Ovary (tissue), 9 donors: Measurements from ENCODE around the gene GNAS. TPM values are rescaled to one million over a fixed set of nuclear protein-coding genes. Genes with fewer than 3 reads are reported as not detected.
A peak's percentile ranks its signal among the peaks of the same experiment; 100 is the strongest.

Source experiments
- DNase-seq, 5 donors: peaks; one replicate each; pipeline ENCODE4 v3.0.0-alpha.2; 2019 to 2020
- H3K27ac ChIP-seq, 2 donors: fragments of 200-600 bp; one replicate each; pipeline versions ENCODE4 v1.5.1 to v1.8.0; 2019 to 2022
- H3K27me3 ChIP-seq: fragments of 200-600 bp; one replicate; pipeline ENCODE4 v1.8.0; 2022
- H3K36me3 ChIP-seq: fragments of 200-600 bp; sonication (generic); one replicate; pipeline ENCODE4 v1.5.1; 2019
- H3K4me1 ChIP-seq: one replicate; pipeline ENCODE4 v1.8.1; 2013; ENCODE audit warnings: mild to moderate bottlenecking, moderate library complexity; ENCODE audit not compliant: insufficient read depth
- H3K4me3 ChIP-seq: fragments of 200-600 bp; sonication (generic); one replicate; pipeline ENCODE4 v1.5.1; 2017
- H3K9me3 ChIP-seq, 2 donors: fragments of 200-600 bp in 1 of 2; sonication (generic) in 1 of 2; one replicate each; pipeline versions ENCODE4 v1.5.1 to v1.8.1; 2013 to 2019; ENCODE audit warnings: mild to moderate bottlenecking in 1 of 2, moderate library complexity in 1 of 2
- CTCF ChIP-seq, 3 donors: fragments of 450-650 bp in 2 of 3; fragments of 200-600 bp in 1 of 3; IDR thresholded peaks; one replicate each; pipeline versions ENCODE4 v1.5.1 to v1.8.0; 2016 to 2022; ENCODE audit warnings: antibody characterized with exemption in 3 of 3, mild to moderate bottlenecking in 1 of 3
- EP300 ChIP-seq: sonication (generic); formaldehyde crosslinking; IDR thresholded peaks from one replicate; pipeline ENCODE4 v1.6.1; 2017; ENCODE audit warnings: antibody characterized with exemption
- POLR2A ChIP-seq: fragments of 450-650 bp; IDR thresholded peaks from one replicate; pipeline ENCODE4 v1.6.1; 2017; ENCODE audit warnings: antibody characterized with exemption, mild to moderate bottlenecking, moderate library complexity
- WGBS, 3 donors: extraction: QIAGEN DNeasy Blood & Tissue Kit in 1 of 3; methylation state at CpG; one replicate each; pipeline versions ENCODE4 v1.1.5 to v1.1.7; 2013 to 2017; 5-methylcytosine and 5-hydroxymethylcytosine counted together
- intact Hi-C, 4 donors: fragments of 100-400 bp; cut with DNase I; formaldehyde crosslinking; loops; one replicate each; pipeline versions ENCODE4 v1.11.0 to v1.15.1; 2022 to 2023
- polyA plus RNA-seq, 2 donors: library from polyadenylated mRNA; stranded (reverse); fragments of 200-250 nt in 1 of 2; fragments of 350-450 nt in 1 of 2; fragmentation: Illumina TruSeq in 1 of 2; extraction: RNeasy Lipid Tissue Mini Kit (QIAGEN cat#74804) in 1 of 2; gene quantifications; one replicate each; pipeline ENCODE4 v1.2.3, GENCODE V29; 2013 to 2014
- total RNA-seq, 7 donors: library from RNA; depleted of rRNA in 2 of 7; stranded (reverse); fragments of >200 nt in 2 of 7; fragmentation: NEBNext Ultra II Directional in 3 of 7; extraction: Animal tissue kit (Norgen Biotek cat#: 25700) in 3 of 7; gene quantifications; one replicate each; pipeline versions ENCODE4 v1.1.0 to v1.2.4, GENCODE V29; 2016 to 2023
- donor health status: DM: no; HTN: no; CAD: no; lungs with moderate emphysema.
- donor health status: DM: no; HTN: no; CAD: no.
- donor health status: Bipolar disorder and iron deficiency.
- donor health status: DM: yes; HTN: yes; CAD: no.
- donor health status: DM: no; HTN: no; CAD: no.
- donor health status: DM: yes; HTN: yes; CAD: no.

Gene GNAS
- total and polyA plus RNA-seq, 9 donors: 330 to 1,311 (median 731) TPM

DNA sequence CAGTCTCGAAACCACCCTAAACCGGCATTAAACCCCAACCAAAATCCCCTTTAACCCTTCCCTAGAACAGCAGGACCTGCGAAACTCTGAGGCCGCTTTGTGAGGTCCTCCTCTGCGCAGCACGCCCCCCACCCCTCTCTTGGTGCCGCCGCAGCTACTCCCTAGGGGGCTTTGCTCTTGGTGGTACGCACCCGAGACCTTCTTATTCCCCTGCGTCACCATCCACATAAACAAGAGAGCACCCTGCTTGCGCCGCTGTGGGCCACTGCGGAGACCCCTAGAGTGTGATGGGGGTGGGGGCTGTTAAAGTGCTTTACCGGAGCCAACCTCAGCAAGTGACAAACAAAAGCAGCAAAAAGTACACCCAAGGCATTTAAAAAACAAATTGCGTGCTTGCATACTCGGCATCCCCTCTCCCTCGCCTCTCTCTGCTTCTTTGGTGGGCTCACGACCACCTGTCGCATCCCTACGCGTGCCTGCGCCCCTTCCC is 502 bp upstream of the GNAS start:
- no peaks in the 10 kb centered on the region for H3K36me3 ChIP-seq
- H3K27me3 ChIP-seq: no peaks in the 10 kb centered on the region
- H3K27ac ChIP-seq: no peak overlapping the region
- no peak for DNase-seq
- TF ChIP-seq CTCF (IDR thresholded peaks at IDR 0.05) (no peak), EP300 (no peak), POLR2A (no peak)
- no peaks in the 10 kb centered on the region for H3K4me1 ChIP-seq
- H3K9me3 ChIP-seq: no peaks in the 10 kb centered on the region
- intact Hi-C loops: loop anchor here in 1 of 4 donors (10.0 kb wide), 1 partner anchor 617 kb away; no protein-coding TSS in a partner anchor
- peak overlapping the region; percentile 40 for H3K4me3 ChIP-seq
- 40 to 50% (median 43%) methylated on average over 18 to 23 of the region's 23 CpGs for WGBS, 3 donors

DNA sequence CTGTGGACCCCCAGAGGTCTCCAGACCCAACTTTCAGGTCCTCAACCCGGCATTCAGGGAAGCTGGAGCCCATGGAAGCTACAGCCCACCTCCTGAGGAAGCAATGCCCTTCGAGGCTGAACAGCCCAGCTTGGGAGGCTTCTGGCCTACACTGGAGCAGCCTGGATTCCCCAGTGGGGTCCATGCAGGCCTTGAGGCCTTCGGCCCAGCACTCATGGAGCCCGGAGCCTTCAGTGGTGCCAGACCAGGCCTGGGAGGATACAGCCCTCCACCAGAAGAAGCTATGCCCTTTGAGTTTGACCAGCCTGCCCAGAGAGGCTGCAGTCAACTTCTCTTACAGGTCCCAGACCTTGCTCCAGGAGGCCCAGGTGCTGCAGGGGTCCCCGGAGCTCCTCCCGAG is 950 bp downstream of the GNAS start:
- TF ChIP-seq POLR2A: no peak
- no peak for TF ChIP-seq EP300
- no peak for TF ChIP-seq CTCF (IDR thresholded peaks at IDR 0.05)
- Histone ChIP-seq H3K4me3 (no peak overlapping the region), H3K27me3 (no peaks in the 10 kb centered on the region), H3K4me1 (no peaks in the 10 kb centered on the region), H3K9me3 (no peaks in the 10 kb centered on the region), H3K36me3 (no peaks in the 10 kb centered on the region), H3K27ac (no peak overlapping the region)
- 77 to 87% (median 81%) methylated on average over 6 of the region's 6 CpGs for WGBS, 3 donors
- DNase-seq: no peak
- intact Hi-C loops: loop anchor here in 1 of 4 donors (10.0 kb wide), 1 partner anchor 619 kb away; no protein-coding TSS in a partner anchor

- no peaks in the 10 kb centered on the region for H3K9me3 ChIP-seq
- 49 to 69% (median 61%) methylated on average over 57 to 63 of the region's 63 CpGs for WGBS, 3 donors
- H3K27me3 ChIP-seq: no peaks in the 10 kb centered on the region
- no peak overlapping the region for H3K27ac ChIP-seq
- no peaks in the 10 kb centered on the region for H3K4me1 ChIP-seq
- H3K36me3 ChIP-seq: no peaks in the 10 kb centered on the region
- TF ChIP-seq EP300: no peak
- TF ChIP-seq CTCF (IDR thresholded peaks at IDR 0.05): no peak
- TF ChIP-seq POLR2A: no peak
- H3K4me3 ChIP-seq: peak overlapping the region; percentile 6
- intact Hi-C loops: loop anchor here in 1 of 4 donors (10.0 kb wide), 1 partner anchor 619 kb away; no protein-coding TSS in a partner anchor
- no peak for DNase-seq
These were observed 1.6 kb downstream of the GNAS start for GRCh38 chr20:58853976-58854637.

DNA sequence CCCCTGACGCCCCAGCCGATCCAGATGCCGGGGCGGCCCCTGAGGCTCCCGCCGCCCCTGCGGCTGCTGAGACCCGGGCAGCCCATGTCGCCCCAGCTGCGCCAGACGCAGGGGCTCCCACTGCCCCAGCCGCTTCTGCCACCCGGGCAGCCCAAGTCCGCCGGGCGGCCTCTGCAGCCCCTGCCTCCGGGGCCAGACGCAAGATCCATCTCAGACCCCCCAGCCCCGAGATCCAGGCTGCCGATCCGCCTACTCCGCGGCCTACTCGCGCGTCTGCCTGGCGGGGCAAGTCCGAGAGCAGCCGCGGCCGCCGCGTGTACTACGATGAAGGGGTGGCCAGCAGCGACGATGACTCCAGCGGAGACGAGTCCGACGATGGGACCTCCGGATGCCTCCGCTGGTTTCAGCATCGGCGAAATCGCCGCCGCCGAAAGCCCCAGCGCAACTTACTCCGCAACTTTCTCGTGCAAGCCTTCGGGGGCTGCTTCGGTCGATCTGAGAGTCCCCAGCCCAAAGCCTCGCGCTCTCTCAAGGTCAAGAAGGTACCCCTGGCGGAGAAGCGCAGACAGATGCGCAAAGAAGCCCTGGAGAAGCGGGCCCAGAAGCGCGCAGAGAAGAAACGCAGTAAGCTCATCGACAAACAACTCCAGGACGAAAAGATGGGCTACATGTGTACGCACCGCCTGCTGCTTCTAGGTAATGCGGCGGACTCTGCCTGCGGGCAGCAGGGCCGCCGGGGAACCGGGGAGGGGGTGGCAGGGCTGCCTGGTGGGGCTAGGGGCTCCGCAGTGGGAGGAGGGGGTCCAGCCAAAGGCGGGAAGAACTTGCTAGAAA is 2.3 kb downstream of the GNAS start:
- intact Hi-C loops: loop anchor here in 1 of 4 donors (10.0 kb wide), 1 partner anchor 620 kb away; no protein-coding TSS in a partner anchor
- TF ChIP-seq EP300 (no peak), POLR2A (no peak), CTCF (IDR thresholded peaks at IDR 0.05) (no peak)
- Histone ChIP-seq H3K4me3 (peak overlapping the region; percentile 6), H3K4me1 (no peaks in the 10 kb centered on the region), H3K36me3 (no peaks in the 10 kb centered on the region), H3K27me3 (no peaks in the 10 kb centered on the region), H3K27ac (no peak overlapping the region), H3K9me3 (no peaks in the 10 kb centered on the region)
- WGBS, 3 donors: 50 to 62% (median 57%) methylated on average over 72 to 75 of the region's 75 CpGs
- no peak for DNase-seq
